Activated B cell treated with CpG ODN at 0.5 μM for 24 hours (primary cell): ENCODE results near the gene EMX1. TPM values are rescaled to one million over a fixed set of nuclear protein-coding genes. Genes with fewer than 3 reads are reported as not detected.

Experiments
- ATAC-seq: fragments of 200-7000 bp; cut with Tn5 transposase; one replicate; pipeline ENCODE4 v1.10.0; 2021; ENCODE audit warnings: low read depth, mild to moderate bottlenecking, moderate library complexity
- CTCF ChIA-PET: fragments of 350-600 bp; sonication (Branson Sonifier 250); formaldehyde crosslinking; loops from one replicate; lab custom pipeline; 2021; ENCODE audit warnings: antibody characterized with exemption; lab: Charles Lee
- POLR2A ChIA-PET: fragments of 350-600 bp; sonication (Branson Sonifier 250); formaldehyde crosslinking; loops from one replicate; lab custom pipeline; 2021; ENCODE audit warnings: antibody characterized with exemption; lab: Charles Lee
- DNase-seq: peaks from one replicate; pipeline ENCODE4 v3.0.0; 2022
- H3K27ac Mint-ChIP-seq: one replicate; pipeline ENCODE4 v1.8.0; 2020; ENCODE audit warnings: mixed read lengths
- H3K27me3 Mint-ChIP-seq: one replicate; pipeline ENCODE4 v1.8.0; 2021; ENCODE audit warnings: mixed read lengths
- H3K36me3 Mint-ChIP-seq: one replicate; pipeline ENCODE4 v1.8.0; 2021; ENCODE audit warnings: low read depth, mixed read lengths
- H3K4me1 Mint-ChIP-seq: one replicate; pipeline ENCODE4 v1.8.0; 2021; ENCODE audit warnings: mixed read lengths
- H3K4me3 Mint-ChIP-seq: one replicate; pipeline ENCODE4 v1.8.0; 2020; ENCODE audit warnings: mild to moderate bottlenecking, mixed read lengths
- H3K9me3 Mint-ChIP-seq: one replicate; pipeline ENCODE4 v1.8.0; 2020; ENCODE audit warnings: mixed read lengths
- CTCF ChIP-seq: fragments of 200-600 bp; IDR thresholded peaks from one replicate; pipeline ENCODE4 v1.8.0; 2022; ENCODE audit warnings: antibody characterized with exemption, mild to moderate bottlenecking
- intact Hi-C: fragments of 100-400 bp; cut with micrococcal nuclease; formaldehyde crosslinking; loops from one replicate; pipeline ENCODE4 v1.15.1; 2024
- total RNA-seq: library from RNA; stranded (reverse); gene quantifications from 2 replicates; pipeline ENCODE4 v1.2.3, GENCODE V29; 2022

The EMX1 gene
- total RNA-seq, 1 donor from 2014 or later = 0.22 TPM

- no peak for ATAC-seq
- TF ChIP-seq CTCF = no peak
- H3K27ac Mint-ChIP-seq = no peak overlapping the region
- no peak for DNase-seq
- no peaks in the 10 kb centered on the region for H3K36me3 Mint-ChIP-seq
- ChIA-PET CTCF (interaction anchor here (1.5 to 2.4 kb wide), 4 partner anchors 17 to 204 kb away, joined by 5 to 19 read pairs (median 8); no protein-coding TSS in a partner anchor), POLR2A (no interaction called here)
- no peaks in the 10 kb centered on the region for H3K9me3 Mint-ChIP-seq
- H3K4me1 Mint-ChIP-seq = no peaks in the 10 kb centered on the region
- H3K4me3 Mint-ChIP-seq = no peak overlapping the region
- no peaks in the 10 kb centered on the region for H3K27me3 Mint-ChIP-seq
- intact Hi-C loops = loop anchor here (1.0 kb wide), 1 partner anchor 81 kb away; no protein-coding TSS in a partner anchor
Observed at GRCh38 chr2:72973137-72973535, 55.8 kb downstream of the EMX1 start.

- ATAC-seq = peak; percentile 73
- no peaks in the 10 kb centered on the region for H3K9me3 Mint-ChIP-seq
- intact Hi-C loops = loop anchor here (1.0 kb wide), 1 partner anchor 82 kb away; no protein-coding TSS in a partner anchor
- TF ChIP-seq CTCF = no peak
- no peaks in the 10 kb centered on the region for H3K4me1 Mint-ChIP-seq
- no peak overlapping the region for H3K27ac Mint-ChIP-seq
- ChIA-PET CTCF (interaction anchor here (0.6 to 2.4 kb wide), 5 partner anchors 17 to 203 kb away, joined by 3 to 19 read pairs (median 7); partner anchors contain the start of gene SFXN5), POLR2A (no interaction called here)
- no peak overlapping the region for H3K4me3 Mint-ChIP-seq
- H3K36me3 Mint-ChIP-seq = no peaks in the 10 kb centered on the region
- no peak for DNase-seq
- no peaks in the 10 kb centered on the region for H3K27me3 Mint-ChIP-seq
Observed at GRCh38 chr2:72973566-72974435, 56.5 kb downstream of the EMX1 start.

GRCh38 chr2:72974436-72974754 lies 57.1 kb downstream of the EMX1 start:
- Mint-ChIP-seq H3K36me3 (no peaks in the 10 kb centered on the region), H3K9me3 (no peaks in the 10 kb centered on the region), H3K4me1 (no peaks in the 10 kb centered on the region), H3K27ac (no peak overlapping the region), H3K4me3 (no peak overlapping the region), H3K27me3 (no peaks in the 10 kb centered on the region)
- no peak for TF ChIP-seq CTCF
- POLR2A ChIA-PET = no interaction called here
- CTCF ChIA-PET = interaction anchor here (1.5 to 2.4 kb wide), 4 partner anchors 16 to 203 kb away, joined by 5 to 19 read pairs (median 8); no protein-coding TSS in a partner anchor
- intact Hi-C loops = no loop called here
- no peak for DNase-seq
- ATAC-seq = no peak

- H3K27ac Mint-ChIP-seq = no peak overlapping the region
- no peak for ATAC-seq
- intact Hi-C loops = no loop called here
- H3K9me3 Mint-ChIP-seq = no peaks in the 10 kb centered on the region
- ChIA-PET POLR2A (no interaction called here), CTCF (interaction anchor here (1.8 to 2.4 kb wide), 2 partner anchors 17 to 82 kb away, joined by 10 to 19 read pairs; no protein-coding TSS in a partner anchor)
- no peaks in the 10 kb centered on the region for H3K27me3 Mint-ChIP-seq
- H3K36me3 Mint-ChIP-seq = no peaks in the 10 kb centered on the region
- TF ChIP-seq CTCF = no peak
- DNase-seq = no peak
- H3K4me1 Mint-ChIP-seq = peaks cover 3% of the 10 kb centered on the region
- H3K4me3 Mint-ChIP-seq = no peak overlapping the region
Observed at GRCh38 chr2:72975017-72975416, 57.7 kb downstream of the EMX1 start.

GRCh38 chr2:72979896-72980295 lies 62.6 kb downstream of the EMX1 start:
- no peak for TF ChIP-seq CTCF
- Mint-ChIP-seq H3K4me1 (peaks cover 11% of the 10 kb centered on the region), H3K36me3 (no peaks in the 10 kb centered on the region), H3K4me3 (no peak overlapping the region), H3K9me3 (no peaks in the 10 kb centered on the region), H3K27ac (no peak overlapping the region), H3K27me3 (no peaks in the 10 kb centered on the region)
- peak; percentile 56 for ATAC-seq
- CTCF ChIA-PET = interaction anchor here (1.1 to 1.4 kb wide), 2 partner anchors 12 to 197 kb away, joined by 3 to 5 read pairs; no protein-coding TSS in a partner anchor
- POLR2A ChIA-PET = no interaction called here
- intact Hi-C loops = no loop called here
- DNase-seq = no peak
